IMR-90 (cell line): ENCODE measurements around the gene SRSF3. TPM values are rescaled to one million over a fixed set of nuclear protein-coding genes. Genes with fewer than 3 reads are reported as not detected.

Experiments
- ATAC-seq: fragments of 200-7000 bp; cut with Tn5 transposase; 2 replicates; pipeline ENCODE4 v1.9.1; 2020; ENCODE audit warnings: low read depth, mild to moderate bottlenecking, moderate library complexity
- BruUV-seq: library from RNA; stranded (reverse); fragments of 400-500 nt; replicated peaks from 2 replicates; lab custom pipeline; 2021; lab: Mats Ljungman, UMichigan
- CTCF ChIA-PET: fragments of 300-600 bp; formaldehyde crosslinking; extraction: SDS; loops from one replicate; lab custom pipeline; 2021; ENCODE audit warnings: antibody characterized with exemption; lab: Yijun Ruan, JAX
- POLR2A ChIA-PET: fragments of 300-600 bp; sonication (Branson Sonifier 250); formaldehyde crosslinking; loops from one replicate; lab custom pipeline; 2022; ENCODE audit warnings: antibody characterized with exemption; ENCODE audit not compliant: unreplicated experiment; lab: Charles Lee
- DNase-seq: peaks from one replicate; pipeline ENCODE4 v3.0.0; 2013
- H2AFZ ChIP-seq: replicated peaks from 2 replicates; pipeline ENCODE3; 2013; ENCODE audit warnings: low read length, mild to moderate bottlenecking; ENCODE audit not compliant: poor library complexity
- H2AK5ac ChIP-seq: 2 replicates; pipeline ENCODE4 v1.6.1; 2013; ENCODE audit warnings: low read depth, low read length, inconsistent platforms
- H2AK9ac ChIP-seq: replicated peaks from 2 replicates; pipeline ENCODE3; 2013; ENCODE audit warnings: mild to moderate bottlenecking, low read depth, low read length, moderate library complexity; ENCODE audit not compliant: poor library complexity
- H2BK120ac ChIP-seq: 2 replicates; pipeline ENCODE4 v1.6.1; 2013; ENCODE audit warnings: low read depth, low read length, inconsistent platforms
- H2BK15ac ChIP-seq: 3 replicates; pipeline ENCODE4 v1.6.1; 2013; ENCODE audit warnings: low read depth, low read length, inconsistent platforms
- H2BK20ac ChIP-seq: 2 replicates; pipeline ENCODE4 v1.6.1; 2013; ENCODE audit warnings: low read depth, mild to moderate bottlenecking, inconsistent platforms, low read length, moderate library complexity
- H2BK5ac ChIP-seq: 2 replicates; pipeline ENCODE4 v1.6.1; 2013; ENCODE audit warnings: mild to moderate bottlenecking, low read depth, low read length, inconsistent platforms; ENCODE audit not compliant: poor library complexity, severe bottlenecking
- H3K14ac ChIP-seq: replicated peaks from 2 replicates; pipeline ENCODE4 v1.6.1; 2013; ENCODE audit warnings: low read depth, low read length, inconsistent platforms
- H3K18ac ChIP-seq: 2 replicates; pipeline ENCODE4 v1.6.1; 2013; ENCODE audit warnings: low read depth, low read length, control low read depth
- H3K23ac ChIP-seq: 2 replicates; pipeline ENCODE4 v1.6.1; 2013; ENCODE audit warnings: low read depth, low read length, inconsistent platforms
- H3K27ac ChIP-seq: 2 replicates; pipeline ENCODE4 v1.5.1; 2013; ENCODE audit warnings: mild to moderate bottlenecking, control low read depth, low read length; ENCODE audit not compliant: insufficient read depth
- H3K27me3 ChIP-seq: 2 replicates; pipeline ENCODE4 v1.6.1; 2013; ENCODE audit warnings: low read length; ENCODE audit not compliant: control insufficient read depth, insufficient read depth
- H3K36me3 ChIP-seq: 2 replicates; pipeline ENCODE4 v1.6.1; 2013; ENCODE audit warnings: low read length, mixed read lengths; ENCODE audit not compliant: control insufficient read depth, insufficient read depth
- H3K4ac ChIP-seq: 2 replicates; pipeline ENCODE4 v1.6.1; 2013; ENCODE audit warnings: low read depth, low read length, inconsistent platforms
- H3K4me1 ChIP-seq: 2 replicates; pipeline ENCODE4 v1.6.1; 2013; ENCODE audit warnings: low read length, mixed read lengths; ENCODE audit not compliant: control insufficient read depth, insufficient read depth
- H3K4me2 ChIP-seq: 2 replicates; pipeline ENCODE4 v1.6.1; 2013; ENCODE audit warnings: low read depth, mild to moderate bottlenecking, control low read depth, low read length, moderate library complexity
- H3K4me3 ChIP-seq: 2 replicates; pipeline ENCODE4 v1.5.1; 2013; ENCODE audit warnings: low read depth, mild to moderate bottlenecking, control low read depth, low read length, moderate library complexity; ENCODE audit not compliant: insufficient read depth
- H3K56ac ChIP-seq: 2 replicates; pipeline ENCODE4 v1.6.1; 2013; ENCODE audit warnings: low read length, inconsistent platforms; ENCODE audit not compliant: insufficient read depth; ENCODE audit errors: extremely low read depth
- H3K79me1 ChIP-seq, 2 experiments: 2 replicates each; pipeline ENCODE4 v1.6.1; 2013; ENCODE audit warnings: low read length in 2 of 2, inconsistent platforms in 1 of 2, low read depth in 1 of 2
- H3K9ac ChIP-seq: 2 replicates; pipeline ENCODE4 v1.6.1; 2013; ENCODE audit warnings: low read depth, low read length, control low read depth
- H3K9me1 ChIP-seq: 2 replicates; pipeline ENCODE4 v1.6.1; 2013; ENCODE audit warnings: low read length, inconsistent platforms; ENCODE audit not compliant: insufficient read depth
- H3K9me3 ChIP-seq: 2 replicates; pipeline ENCODE4 v1.6.1; 2013; ENCODE audit warnings: low read length; ENCODE audit not compliant: control insufficient read depth, insufficient read depth
- H4K20me1 ChIP-seq: 2 replicates; pipeline ENCODE4 v1.6.1; 2013; ENCODE audit warnings: low read length, inconsistent platforms; ENCODE audit not compliant: insufficient read depth
- H4K5ac ChIP-seq: 2 replicates; pipeline ENCODE4 v1.6.1; 2013; ENCODE audit warnings: mild to moderate bottlenecking, low read depth, low read length, control low read depth
- H4K8ac ChIP-seq, 2 experiments: 2 replicates each; pipeline ENCODE4 v1.6.1; 2013; ENCODE audit warnings: low read depth in 2 of 2, low read length in 2 of 2, control low read depth in 1 of 2, inconsistent platforms in 1 of 2
- H4K91ac ChIP-seq: 2 replicates; pipeline ENCODE4 v1.6.1; 2013; ENCODE audit warnings: low read depth, low read length, inconsistent platforms; ENCODE audit not compliant: insufficient read depth
- CEBPB ChIP-seq: IDR thresholded peaks from 2 replicates; pipeline ENCODE4 v1.6.1; 2012; ENCODE audit warnings: low read depth, low read length, improper control_type of control experiment
- CHD1 ChIP-seq: IDR thresholded peaks from 2 replicates; pipeline ENCODE4 v1.6.1; 2012; ENCODE audit warnings: low read depth, low read length, improper control_type of control experiment
- ELK1 ChIP-seq: fragments of 150-350 bp; IDR thresholded peaks from 2 replicates; pipeline ENCODE4 v1.6.1; 2016; ENCODE audit warnings: low read depth, mild to moderate bottlenecking, low read length, moderate library complexity, borderline replicate concordance
- FOS ChIP-seq: fragments of 150-350 bp; IDR thresholded peaks from 2 replicates; pipeline ENCODE4 v1.6.1; 2016; ENCODE audit warnings: low read depth, low read length
- MAFK ChIP-seq: IDR thresholded peaks from 2 replicates; pipeline ENCODE4 v1.6.1; 2012; ENCODE audit warnings: low read depth, low read length, improper control_type of control experiment
- MAZ ChIP-seq: IDR thresholded peaks from 2 replicates; pipeline ENCODE4 v1.6.1; 2012; ENCODE audit warnings: low read depth, mild to moderate bottlenecking, low read length, improper control_type of control experiment, moderate library complexity, borderline replicate concordance
- NFE2L2 ChIP-seq: fragments of 150-350 bp; IDR thresholded peaks from 2 replicates; pipeline ENCODE4 v1.6.1; 2016; ENCODE audit warnings: low read depth, mild to moderate bottlenecking, low read length
- POLR2A ChIP-seq: IDR thresholded peaks from 2 replicates; pipeline ENCODE4 v1.6.1; 2012; ENCODE audit warnings: mild to moderate bottlenecking, low read depth, low read length
- RCOR1 ChIP-seq: IDR thresholded peaks from 2 replicates; pipeline ENCODE4 v1.6.1; 2012; ENCODE audit warnings: mild to moderate bottlenecking, low read length, improper control_type of control experiment; ENCODE audit not compliant: insufficient replicate concordance
- WGBS, 2 experiments: methylation state at CpG; one replicate each; pipeline versions ENCODE4 v1.1.5 to v1.1.7; 2013; ENCODE audit warnings: missing lambda C conversion rate in 2 of 2; ENCODE audit not compliant: insufficient read length in 1 of 2; ENCODE audit errors: extremely low coverage in 2 of 2; 5-methylcytosine and 5-hydroxymethylcytosine counted together
- dilution Hi-C: fragments of 300-500 bp; cut with HindIII; formaldehyde crosslinking; loops from one replicate; pipeline ENCODE4 v1.14.3; 2018; ENCODE audit warnings: low sequenced_read_pairs; ENCODE audit not compliant: unreplicated experiment
- in situ Hi-C: fragments of 300-500 bp; cut with MboI; formaldehyde crosslinking; loops from 3 replicates; pipeline ENCODE4 v1.14.3; 2019; ENCODE audit warnings: low sequenced_read_pairs, inconsistent platforms, mixed read lengths
- intact Hi-C: fragments of 100-400 bp; cut with micrococcal nuclease; formaldehyde crosslinking; loops from 2 replicates; pipeline ENCODE4 v1.10.0; 2022
- polyA plus RNA-seq, 3 experiments: library from polyadenylated mRNA; depleted of rRNA; stranded (reverse); fragments of >200 nt; gene quantifications; 2 replicates each; pipeline ENCODE4 v1.2.3, GENCODE V29; 2012; ENCODE audit warnings: low replicate concordance in 1 of 3
- total RNA-seq: library from RNA; depleted of rRNA; stranded (reverse); fragments of >200 nt; gene quantifications from 2 replicates; pipeline ENCODE4 v1.2.3, GENCODE V29; 2012
- TF ChIP-seq, protein P1 (sequence below): conservative IDR thresholded peaks from 2 replicates; pipeline ENCODE4 v1.5.1; 2012; ENCODE audit warnings: mild to moderate bottlenecking, low read depth, low read length, improper control_type of control experiment
- TF ChIP-seq, protein P2 (sequence below): fragments of 150-350 bp; IDR thresholded peaks from 2 replicates; pipeline ENCODE4 v1.6.1; 2017; ENCODE audit warnings: mild to moderate bottlenecking, antibody characterized with exemption, low read length, low read depth

SRSF3 gene
- total and polyA plus RNA-seq, 2 of the 4 experiments (the other 2 are of a cell fraction) = 237 to 297 TPM

DNA sequence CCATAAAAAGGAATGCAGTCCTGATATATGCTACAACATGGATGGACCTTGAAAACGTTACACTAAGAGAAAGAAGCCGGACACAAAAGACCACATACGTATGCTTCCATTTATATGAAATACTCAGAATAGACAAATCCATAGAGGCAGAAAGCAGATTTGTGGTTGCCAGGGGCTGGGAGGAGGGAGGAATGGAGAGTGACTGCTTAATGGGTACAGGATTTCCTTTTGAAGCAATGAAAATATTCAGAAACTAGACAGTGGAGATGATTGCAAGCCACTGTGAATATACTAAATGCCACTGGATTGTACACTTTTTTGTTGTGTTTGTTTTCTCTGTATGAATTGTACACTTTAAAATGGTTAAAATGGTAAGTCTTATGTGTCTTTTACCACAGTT lies 54.9 kb downstream of the SRSF3 start:
- ATAC-seq (no peak), DNase-seq (no peak)
- Histone ChIP-seq H3K4me3 (no peak overlapping the region), H2BK5ac (no peak overlapping the region), H3K36me3 (no peaks in the 10 kb centered on the region), H3K23ac (no peak overlapping the region), H2BK20ac (no peak overlapping the region), H3K4me1 (peaks cover 7% of the 10 kb centered on the region), H2AK5ac (no peak overlapping the region), H3K4me2 (no peak overlapping the region), H3K14ac (no peak overlapping the region), H3K18ac (no peak overlapping the region), H2BK120ac (no peak overlapping the region), H2AK9ac (no peak overlapping the region), H2AFZ (no peak overlapping the region), H3K9me3 (no peaks in the 10 kb centered on the region), H3K27ac (no peak overlapping the region), H3K9ac (no peak overlapping the region), H4K91ac (no peak overlapping the region), H4K5ac (no peak overlapping the region), H3K79me1 (peaks cover 0 to 1% of the 10 kb centered on the region in 2 experiments; a peak in 1 of 4 replicates), H4K8ac (no peak overlapping the region), H3K4ac (no peak overlapping the region), H3K27me3 (peaks cover 4% of the 10 kb centered on the region; the same call in 1 of the 2 replicates), H2BK15ac (no peak overlapping the region), H3K9me1 (peaks cover 5% of the 10 kb centered on the region), H3K56ac (no peak overlapping the region), H4K20me1 (no peaks in the 10 kb centered on the region)
- CTCF ChIA-PET = no interaction called here
- intact Hi-C loops (no loop called here), dilution Hi-C loops (no loop called here), in situ Hi-C loops (no loop called here)
- TF ChIP-seq, protein P1, sequence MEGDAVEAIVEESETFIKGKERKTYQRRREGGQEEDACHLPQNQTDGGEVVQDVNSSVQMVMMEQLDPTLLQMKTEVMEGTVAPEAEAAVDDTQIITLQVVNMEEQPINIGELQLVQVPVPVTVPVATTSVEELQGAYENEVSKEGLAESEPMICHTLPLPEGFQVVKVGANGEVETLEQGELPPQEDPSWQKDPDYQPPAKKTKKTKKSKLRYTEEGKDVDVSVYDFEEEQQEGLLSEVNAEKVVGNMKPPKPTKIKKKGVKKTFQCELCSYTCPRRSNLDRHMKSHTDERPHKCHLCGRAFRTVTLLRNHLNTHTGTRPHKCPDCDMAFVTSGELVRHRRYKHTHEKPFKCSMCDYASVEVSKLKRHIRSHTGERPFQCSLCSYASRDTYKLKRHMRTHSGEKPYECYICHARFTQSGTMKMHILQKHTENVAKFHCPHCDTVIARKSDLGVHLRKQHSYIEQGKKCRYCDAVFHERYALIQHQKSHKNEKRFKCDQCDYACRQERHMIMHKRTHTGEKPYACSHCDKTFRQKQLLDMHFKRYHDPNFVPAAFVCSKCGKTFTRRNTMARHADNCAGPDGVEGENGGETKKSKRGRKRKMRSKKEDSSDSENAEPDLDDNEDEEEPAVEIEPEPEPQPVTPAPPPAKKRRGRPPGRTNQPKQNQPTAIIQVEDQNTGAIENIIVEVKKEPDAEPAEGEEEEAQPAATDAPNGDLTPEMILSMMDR = no peak
- TF ChIP-seq MAFK (no peak), CEBPB (no peak), CHD1 (no peak), NFE2L2 (no peak), RCOR1 (no peak), FOS (no peak), POLR2A (no peak), MAZ (no peak), ELK1 (no peak)
- TF ChIP-seq, protein P2, sequence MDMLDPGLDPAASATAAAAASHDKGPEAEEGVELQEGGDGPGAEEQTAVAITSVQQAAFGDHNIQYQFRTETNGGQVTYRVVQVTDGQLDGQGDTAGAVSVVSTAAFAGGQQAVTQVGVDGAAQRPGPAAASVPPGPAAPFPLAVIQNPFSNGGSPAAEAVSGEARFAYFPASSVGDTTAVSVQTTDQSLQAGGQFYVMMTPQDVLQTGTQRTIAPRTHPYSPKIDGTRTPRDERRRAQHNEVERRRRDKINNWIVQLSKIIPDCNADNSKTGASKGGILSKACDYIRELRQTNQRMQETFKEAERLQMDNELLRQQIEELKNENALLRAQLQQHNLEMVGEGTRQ = no peak
- no CpG with 5 or more reads among the region's 3 CpGs for WGBS, 2 experiments
- POLR2A ChIA-PET = no interaction called here
- BruUV-seq = no TSS peak
